ENCODE measurements around the gene SDK1.

SDK1 gene

GRCh38 chr7:3730276-3730675, 429.2 kb downstream of the SDK1 start:
- DNase-seq (ENCODE audit: low read depth), result no peak
- no peak for TF ChIP-seq CTCF (IDR thresholded peaks at IDR 0.05; ENCODE audit: low read depth, low read length, missing control alignments)
- H3K4me3 ChIP-seq (ENCODE audit: low read depth, low read length), result no peak overlapping the region

GRCh38 chr7:3732395-3733005, 431.4 kb downstream of the SDK1 start:
- H3K4me3 ChIP-seq (ENCODE audit: low read depth, low read length), result no peak overlapping the region
- no peak for DNase-seq (ENCODE audit: low read depth)
- TF ChIP-seq CTCF (IDR thresholded peaks at IDR 0.05; ENCODE audit: low read depth, low read length, missing control alignments), result no peak

GRCh38 chr7:3733541-3734140, 432.6 kb downstream of the SDK1 start:
- no peak overlapping the region for H3K4me3 ChIP-seq (ENCODE audit: low read depth, low read length)
- no peak for DNase-seq (ENCODE audit: low read depth)
- no peak for TF ChIP-seq CTCF (IDR thresholded peaks at IDR 0.05; ENCODE audit: low read depth, low read length, missing control alignments)

GRCh38 chr7:3738964-3739363, 437.9 kb downstream of the SDK1 start:
- no peak for DNase-seq (ENCODE audit: low read depth)
- no peak overlapping the region for H3K4me3 ChIP-seq (ENCODE audit: low read depth, low read length)
- no peak for TF ChIP-seq CTCF (IDR thresholded peaks at IDR 0.05; ENCODE audit: low read depth, low read length, missing control alignments)

- no peak for TF ChIP-seq CTCF (IDR thresholded peaks at IDR 0.05; ENCODE audit: low read depth, low read length, missing control alignments)
- no peak for DNase-seq (ENCODE audit: low read depth)
- no peak overlapping the region for H3K4me3 ChIP-seq (ENCODE audit: low read depth, low read length)
Observed at GRCh38 chr7:3739983-3740382, 438.9 kb downstream of the SDK1 start.

GRCh38 chr7:3747467-3747866, 446.4 kb downstream of the SDK1 start:
- no peak for TF ChIP-seq CTCF (IDR thresholded peaks at IDR 0.05; ENCODE audit: low read depth, low read length, missing control alignments)
- no peak overlapping the region for H3K4me3 ChIP-seq (ENCODE audit: low read depth, low read length)
- DNase-seq (ENCODE audit: low read depth), result no peak

GRCh38 chr7:3748389-3748788, 447.3 kb downstream of the SDK1 start:
- H3K4me3 ChIP-seq (ENCODE audit: low read depth, low read length), result no peak overlapping the region
- no peak for TF ChIP-seq CTCF (IDR thresholded peaks at IDR 0.05; ENCODE audit: low read depth, low read length, missing control alignments)
- DNase-seq (ENCODE audit: low read depth), result no peak
